Measurements from ENCODE around the gene ZNF595.
"Not testable (repeated sequence)": the region's sequence is repeated elsewhere in the genome, so short reads cannot be mapped to it uniquely, and the experiment has no call there.

ZNF595 gene

GRCh38 chr4:33314-33713 lies 19.8 kb upstream of the ZNF595 start:
- H3K4me3 ChIP-seq (ENCODE audit: low read depth, low read length); H3K9me3 ChIP-seq (ENCODE audit: control insufficient read depth, insufficient read depth, low read length); H3K27me3 ChIP-seq (ENCODE audit: control insufficient read depth, insufficient read depth, low read length); H3K27ac ChIP-seq (ENCODE audit: low read depth, low read length); H3K36me3 ChIP-seq (ENCODE audit: control insufficient read depth, insufficient read depth, low read length); H3K4me1 ChIP-seq (ENCODE audit: control insufficient read depth, insufficient read depth, low read length); H3K9ac ChIP-seq (ENCODE audit: low read depth, low read length): not testable (repeated sequence)

- not testable (repeated sequence) for H3K4me3 ChIP-seq (ENCODE audit: low read depth, low read length); H3K9ac ChIP-seq (ENCODE audit: low read depth, low read length); H3K27me3 ChIP-seq (ENCODE audit: control insufficient read depth, insufficient read depth, low read length); H3K4me1 ChIP-seq (ENCODE audit: control insufficient read depth, insufficient read depth, low read length); H3K36me3 ChIP-seq (ENCODE audit: control insufficient read depth, insufficient read depth, low read length); H3K27ac ChIP-seq (ENCODE audit: low read depth, low read length)
- H3K9me3 ChIP-seq (ENCODE audit: control insufficient read depth, insufficient read depth, low read length) = peaks cover 10% of the 10 kb centered on the region
These were observed 16.3 kb upstream of the ZNF595 start for GRCh38 chr4:36559-37415.

- H3K27me3 ChIP-seq (ENCODE audit: control insufficient read depth, insufficient read depth, low read length); H3K4me3 ChIP-seq (ENCODE audit: low read depth, low read length); H3K36me3 ChIP-seq (ENCODE audit: control insufficient read depth, insufficient read depth, low read length); H3K4me1 ChIP-seq (ENCODE audit: control insufficient read depth, insufficient read depth, low read length); H3K27ac ChIP-seq (ENCODE audit: low read depth, low read length); H3K9ac ChIP-seq (ENCODE audit: low read depth, low read length): not testable (repeated sequence)
- peaks cover 10% of the 10 kb centered on the region for H3K9me3 ChIP-seq (ENCODE audit: control insufficient read depth, insufficient read depth, low read length)
These were observed 14.9 kb upstream of the ZNF595 start for GRCh38 chr4:38202-38601.

- not testable (repeated sequence) for H3K9ac ChIP-seq (ENCODE audit: low read depth, low read length); H3K4me1 ChIP-seq (ENCODE audit: control insufficient read depth, insufficient read depth, low read length); H3K36me3 ChIP-seq (ENCODE audit: control insufficient read depth, insufficient read depth, low read length); H3K4me3 ChIP-seq (ENCODE audit: low read depth, low read length); H3K27ac ChIP-seq (ENCODE audit: low read depth, low read length); H3K27me3 ChIP-seq (ENCODE audit: control insufficient read depth, insufficient read depth, low read length)
- H3K9me3 ChIP-seq (ENCODE audit: control insufficient read depth, insufficient read depth, low read length) = peaks cover 19% of the 10 kb centered on the region
These were observed 9.7 kb upstream of the ZNF595 start for GRCh38 chr4:43375-43774.

- H3K9ac ChIP-seq (ENCODE audit: low read depth, low read length) = not testable (repeated sequence)
- peaks cover 12% of the 10 kb centered on the region for H3K9me3 ChIP-seq (ENCODE audit: control insufficient read depth, insufficient read depth, low read length)
These were observed 1.9 kb upstream of the ZNF595 start for GRCh38 chr4:51253-51652.

GRCh38 chr4:51655-52277 lies 1.4 kb upstream of the ZNF595 start:
- not testable (repeated sequence) for H3K36me3 ChIP-seq (ENCODE audit: control insufficient read depth, insufficient read depth, low read length); H3K9ac ChIP-seq (ENCODE audit: low read depth, low read length); H3K4me1 ChIP-seq (ENCODE audit: control insufficient read depth, insufficient read depth, low read length); H3K27me3 ChIP-seq (ENCODE audit: control insufficient read depth, insufficient read depth, low read length); H3K4me3 ChIP-seq (ENCODE audit: low read depth, low read length); H3K27ac ChIP-seq (ENCODE audit: low read depth, low read length)
- H3K9me3 ChIP-seq (ENCODE audit: control insufficient read depth, insufficient read depth, low read length) = peaks cover 12% of the 10 kb centered on the region

More at GRCh38 chr4:51253-51652, 1.9 kb upstream of the ZNF595 start:
- not testable (repeated sequence) for H3K27ac ChIP-seq (ENCODE audit: low read depth, low read length); H3K27me3 ChIP-seq (ENCODE audit: control insufficient read depth, insufficient read depth, low read length); H3K4me1 ChIP-seq (ENCODE audit: control insufficient read depth, insufficient read depth, low read length); H3K4me3 ChIP-seq (ENCODE audit: low read depth, low read length); H3K36me3 ChIP-seq (ENCODE audit: control insufficient read depth, insufficient read depth, low read length)

- not testable (repeated sequence) for H3K27ac ChIP-seq (ENCODE audit: low read depth, low read length); H3K27me3 ChIP-seq (ENCODE audit: control insufficient read depth, insufficient read depth, low read length); H3K9ac ChIP-seq (ENCODE audit: low read depth, low read length); H3K4me1 ChIP-seq (ENCODE audit: control insufficient read depth, insufficient read depth, low read length); H3K36me3 ChIP-seq (ENCODE audit: control insufficient read depth, insufficient read depth, low read length); H3K9me3 ChIP-seq (ENCODE audit: control insufficient read depth, insufficient read depth, low read length)
- peak overlapping the region; percentile 52; the same call in 1 of the 2 replicates for H3K4me3 ChIP-seq (ENCODE audit: low read depth, low read length)
These were observed 400 bp downstream of the ZNF595 start for GRCh38 chr4:53521-53920.

GRCh38 chr4:64733-65132 lies 11.6 kb downstream of the ZNF595 start:
- Histone ChIP-seq H3K36me3 (ENCODE audit: control insufficient read depth, insufficient read depth, low read length) (peaks cover 12% of the 10 kb centered on the region), H3K9me3 (ENCODE audit: control insufficient read depth, insufficient read depth, low read length) (peaks cover 22% of the 10 kb centered on the region)
- H3K9ac ChIP-seq (ENCODE audit: low read depth, low read length); H3K4me3 ChIP-seq (ENCODE audit: low read depth, low read length); H3K4me1 ChIP-seq (ENCODE audit: control insufficient read depth, insufficient read depth, low read length); H3K27ac ChIP-seq (ENCODE audit: low read depth, low read length); H3K27me3 ChIP-seq (ENCODE audit: control insufficient read depth, insufficient read depth, low read length): not testable (repeated sequence)

- Histone ChIP-seq H3K4me3 (ENCODE audit: low read depth, low read length) (no peak overlapping the region), H3K9ac (ENCODE audit: low read depth, low read length) (no peak overlapping the region), H3K27ac (ENCODE audit: low read depth, low read length) (no peak overlapping the region), H3K27me3 (ENCODE audit: control insufficient read depth, insufficient read depth, low read length) (no peaks in the 10 kb centered on the region), H3K36me3 (ENCODE audit: control insufficient read depth, insufficient read depth, low read length) (peaks cover 63% of the 10 kb centered on the region), H3K4me1 (ENCODE audit: control insufficient read depth, insufficient read depth, low read length) (no peaks in the 10 kb centered on the region), H3K9me3 (ENCODE audit: control insufficient read depth, insufficient read depth, low read length) (peaks cover 84% of the 10 kb centered on the region)
These were observed 18.7 kb downstream of the ZNF595 start for GRCh38 chr4:71830-72229.

- Histone ChIP-seq H3K4me3 (ENCODE audit: low read depth, low read length) (no peak overlapping the region), H3K4me1 (ENCODE audit: control insufficient read depth, insufficient read depth, low read length) (no peaks in the 10 kb centered on the region), H3K36me3 (ENCODE audit: control insufficient read depth, insufficient read depth, low read length) (peaks cover 66% of the 10 kb centered on the region), H3K27ac (ENCODE audit: low read depth, low read length) (no peak overlapping the region), H3K9me3 (ENCODE audit: control insufficient read depth, insufficient read depth, low read length) (peaks cover 99% of the 10 kb centered on the region), H3K9ac (ENCODE audit: low read depth, low read length) (no peak overlapping the region), H3K27me3 (ENCODE audit: control insufficient read depth, insufficient read depth, low read length) (no peaks in the 10 kb centered on the region)
These were observed 32.8 kb downstream of the ZNF595 start for GRCh38 chr4:85951-86350.

- not testable (repeated sequence) for H3K4me1 ChIP-seq (ENCODE audit: control insufficient read depth, insufficient read depth, low read length); H3K27ac ChIP-seq (ENCODE audit: low read depth, low read length); H3K27me3 ChIP-seq (ENCODE audit: control insufficient read depth, insufficient read depth, low read length); H3K9ac ChIP-seq (ENCODE audit: low read depth, low read length)
- Histone ChIP-seq H3K9me3 (ENCODE audit: control insufficient read depth, insufficient read depth, low read length) (peaks cover 99% of the 10 kb centered on the region), H3K36me3 (ENCODE audit: control insufficient read depth, insufficient read depth, low read length) (peaks cover 59% of the 10 kb centered on the region), H3K4me3 (ENCODE audit: low read depth, low read length) (peak overlapping the region; percentile 32; the same call in 1 of the 2 replicates)
These were observed 33.6 kb downstream of the ZNF595 start for GRCh38 chr4:86559-87324.

Data from HUES48 (cell line).